IgD-negative memory B cell (primary cell): ENCODE data around the gene CDHR2. TPM values are rescaled to one million over a fixed set of nuclear protein-coding genes. Genes with fewer than 3 reads are reported as not detected.

Experiments used
- H3K27ac Mint-ChIP-seq, 3 donors: one replicate each; pipeline ENCODE4 v1.8.0; 2020 to 2022; ENCODE audit warnings: mild to moderate bottlenecking in 3 of 3, mixed read lengths in 3 of 3, moderate library complexity in 1 of 3
- H3K27me3 Mint-ChIP-seq: one replicate; pipeline ENCODE4 v1.8.0; 2021; ENCODE audit warnings: mixed read lengths
- H3K36me3 Mint-ChIP-seq: one replicate; pipeline ENCODE4 v1.8.0; 2020; ENCODE audit warnings: mild to moderate bottlenecking, mixed read lengths
- H3K4me1 Mint-ChIP-seq, 3 donors: one replicate each; pipeline ENCODE4 v1.8.0; 2020 to 2022; ENCODE audit warnings: mixed read lengths in 3 of 3, mild to moderate bottlenecking in 1 of 3
- H3K4me3 Mint-ChIP-seq, 4 donors: one replicate each; pipeline ENCODE4 v1.8.0; 2020 to 2022; ENCODE audit warnings: mild to moderate bottlenecking in 4 of 4, mixed read lengths in 4 of 4, moderate library complexity in 3 of 4
- H3K9me3 Mint-ChIP-seq, 3 donors: one replicate each; pipeline ENCODE4 v1.8.0; 2020 to 2021; ENCODE audit warnings: mixed read lengths in 3 of 3, mild to moderate bottlenecking in 1 of 3
- polyA plus RNA-seq: library from polyadenylated mRNA; unstranded; fragments of 300-500 nt; fragmentation: Illumina TruSeq; gene quantifications from one replicate; pipeline ENCODE4 v1.2.3, GENCODE V29; 2021

CDHR2 gene
- polyA plus RNA-seq, 1 donor from 2014 or later = not detected

DNA sequence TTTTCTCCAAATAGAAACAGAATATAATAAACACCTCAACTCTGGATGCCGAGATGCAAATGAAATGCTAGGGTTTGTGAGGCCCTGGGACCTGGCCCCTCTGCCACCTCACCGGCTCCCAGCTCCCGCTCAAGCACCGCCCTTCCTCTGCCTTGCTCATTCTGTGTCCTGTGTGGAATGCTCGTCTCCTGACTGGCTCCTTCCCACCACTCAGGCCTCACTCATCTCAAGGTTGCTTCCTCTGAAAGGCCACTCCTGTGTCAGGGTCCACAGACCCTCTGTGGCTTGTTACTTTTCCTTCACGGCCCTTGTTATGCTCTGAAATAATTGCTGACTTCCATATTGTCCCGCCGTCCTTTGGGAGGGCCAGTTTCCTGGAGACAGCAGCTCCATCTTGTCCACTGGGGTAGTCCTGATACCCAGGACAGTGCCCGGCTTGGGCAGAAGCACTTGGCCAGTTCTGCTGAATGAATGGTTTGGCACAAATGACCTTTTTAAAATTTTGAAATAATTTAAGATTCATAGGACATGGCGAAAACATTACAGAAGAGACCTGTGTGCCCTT lies 27.4 kb upstream of the CDHR2 start:
- Mint-ChIP-seq H3K27ac (peak overlapping the region in 1 of 3 donors; percentile 82), H3K36me3 (peaks cover 3% of the 10 kb centered on the region), H3K27me3 (no peaks in the 10 kb centered on the region), H3K9me3 (no peaks in the 10 kb centered on the region), H3K4me3 (no peak overlapping the region), H3K4me1 (peaks cover 16 to 20% (median 20%) of the 10 kb centered on the region in 3 donors)

DNA sequence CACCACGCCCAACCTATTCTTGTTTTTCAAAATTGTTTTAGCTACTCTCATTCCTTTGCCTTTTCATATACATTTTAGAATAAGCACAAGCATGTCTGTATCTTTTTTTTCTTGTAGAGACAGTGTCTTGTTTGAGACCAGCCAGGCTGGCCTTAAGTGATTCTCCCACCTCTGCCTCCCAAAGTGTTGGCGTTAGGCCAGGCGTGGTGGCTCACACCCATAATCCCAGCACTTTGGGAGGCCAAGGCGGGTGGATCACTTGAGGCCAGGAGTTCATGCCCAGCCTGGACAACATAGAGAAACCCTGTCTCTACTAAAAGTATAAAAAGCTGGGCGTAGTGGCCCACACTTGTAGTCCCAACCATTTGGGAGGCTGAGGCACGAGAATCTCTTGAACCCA lies 25.0 kb upstream of the CDHR2 start:
- peaks cover 13 to 23% (median 17%) of the 10 kb centered on the region in 3 donors for H3K4me1 Mint-ChIP-seq
- no peak overlapping the region for H3K4me3 Mint-ChIP-seq
- H3K9me3 Mint-ChIP-seq = no peaks in the 10 kb centered on the region
- no peak overlapping the region for H3K27ac Mint-ChIP-seq
- H3K36me3 Mint-ChIP-seq = peaks cover 3% of the 10 kb centered on the region
- H3K27me3 Mint-ChIP-seq = no peaks in the 10 kb centered on the region

DNA sequence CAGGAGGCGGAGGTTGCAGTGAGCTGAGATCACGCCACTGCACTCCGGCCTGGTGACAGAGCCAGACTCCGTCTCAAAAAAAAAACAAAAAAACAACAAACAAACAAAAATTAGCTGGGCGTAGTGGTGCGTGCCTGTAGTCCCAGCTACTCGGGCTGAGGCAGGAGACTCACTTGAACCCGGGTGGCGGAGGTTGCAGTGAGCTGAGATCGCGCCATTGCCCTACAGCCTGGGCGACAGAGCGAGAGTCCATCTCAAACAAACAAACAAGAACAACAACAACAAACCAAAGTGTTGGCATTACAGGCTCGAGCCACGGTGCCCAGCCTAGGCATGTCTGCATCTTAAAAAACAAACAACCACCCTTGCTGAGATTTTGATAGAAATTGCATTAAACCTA lies 24.2 kb upstream of the CDHR2 start:
- no peaks in the 10 kb centered on the region for H3K9me3 Mint-ChIP-seq
- H3K36me3 Mint-ChIP-seq = peaks cover 3% of the 10 kb centered on the region
- peak overlapping the region in 1 of 3 donors; percentile 49 for H3K27ac Mint-ChIP-seq

DNA sequence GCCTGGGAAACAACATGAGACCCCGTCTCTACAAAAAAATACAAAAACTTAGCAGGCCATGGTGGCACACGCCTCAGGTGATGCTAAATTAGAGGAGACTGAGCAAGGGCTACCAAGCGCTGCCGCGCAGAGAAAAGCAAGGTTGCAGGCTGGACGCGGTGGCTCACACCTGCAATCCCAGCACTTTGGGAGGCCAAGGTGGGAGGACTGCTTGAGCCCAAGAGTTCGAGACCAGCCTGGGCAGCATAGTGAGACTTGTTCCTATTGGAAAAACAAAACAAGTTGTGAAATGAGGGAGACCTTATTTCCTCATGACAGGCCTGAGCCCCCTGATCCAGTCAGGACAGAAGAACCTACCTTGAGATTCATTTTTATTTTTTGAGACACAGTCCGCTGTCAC lies 23.5 kb upstream of the CDHR2 start:
- peak overlapping the region in 1 of 4 donors; percentile 41 for H3K4me3 Mint-ChIP-seq
- H3K36me3 Mint-ChIP-seq = peaks cover 3% of the 10 kb centered on the region
- no peaks in the 10 kb centered on the region for H3K9me3 Mint-ChIP-seq
- peak overlapping the region in 1 of 3 donors; percentile 58 for H3K27ac Mint-ChIP-seq
- H3K27me3 Mint-ChIP-seq = no peaks in the 10 kb centered on the region
- peaks cover 16 to 26% (median 24%) of the 10 kb centered on the region in 3 donors for H3K4me1 Mint-ChIP-seq

More for the DNA sequence above, 24.2 kb upstream of the CDHR2 start:
- peaks cover 16 to 30% (median 24%) of the 10 kb centered on the region in 3 donors for H3K4me1 Mint-ChIP-seq
- no peaks in the 10 kb centered on the region for H3K27me3 Mint-ChIP-seq
- H3K4me3 Mint-ChIP-seq = peak overlapping the region in 1 of 4 donors; percentile 41

DNA sequence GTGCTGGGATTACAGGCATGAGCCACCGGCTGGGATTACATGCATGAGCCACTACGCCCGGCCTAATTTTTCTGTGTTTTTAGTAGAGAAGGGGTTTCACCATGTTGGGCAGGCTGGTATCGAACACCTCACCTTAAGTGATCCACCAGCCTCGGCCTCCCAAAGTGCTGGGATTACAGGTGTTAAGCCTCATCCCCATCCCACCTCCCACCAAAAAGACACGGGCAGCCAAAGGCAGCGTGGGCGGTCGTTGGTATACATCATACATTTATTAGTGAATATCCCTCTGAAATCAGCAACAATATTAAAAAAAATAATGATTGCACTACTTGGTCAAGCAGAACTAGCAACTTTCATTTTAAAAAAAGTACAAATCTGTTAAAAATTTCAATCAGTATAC lies 22.7 kb upstream of the CDHR2 start:
- Mint-ChIP-seq H3K27me3 (no peaks in the 10 kb centered on the region), H3K9me3 (no peaks in the 10 kb centered on the region), H3K4me1 (peaks cover 16 to 27% (median 24%) of the 10 kb centered on the region in 3 donors), H3K27ac (peak overlapping the region in 1 of 3 donors; percentile 58), H3K4me3 (no peak overlapping the region), H3K36me3 (peaks cover 3% of the 10 kb centered on the region)

DNA sequence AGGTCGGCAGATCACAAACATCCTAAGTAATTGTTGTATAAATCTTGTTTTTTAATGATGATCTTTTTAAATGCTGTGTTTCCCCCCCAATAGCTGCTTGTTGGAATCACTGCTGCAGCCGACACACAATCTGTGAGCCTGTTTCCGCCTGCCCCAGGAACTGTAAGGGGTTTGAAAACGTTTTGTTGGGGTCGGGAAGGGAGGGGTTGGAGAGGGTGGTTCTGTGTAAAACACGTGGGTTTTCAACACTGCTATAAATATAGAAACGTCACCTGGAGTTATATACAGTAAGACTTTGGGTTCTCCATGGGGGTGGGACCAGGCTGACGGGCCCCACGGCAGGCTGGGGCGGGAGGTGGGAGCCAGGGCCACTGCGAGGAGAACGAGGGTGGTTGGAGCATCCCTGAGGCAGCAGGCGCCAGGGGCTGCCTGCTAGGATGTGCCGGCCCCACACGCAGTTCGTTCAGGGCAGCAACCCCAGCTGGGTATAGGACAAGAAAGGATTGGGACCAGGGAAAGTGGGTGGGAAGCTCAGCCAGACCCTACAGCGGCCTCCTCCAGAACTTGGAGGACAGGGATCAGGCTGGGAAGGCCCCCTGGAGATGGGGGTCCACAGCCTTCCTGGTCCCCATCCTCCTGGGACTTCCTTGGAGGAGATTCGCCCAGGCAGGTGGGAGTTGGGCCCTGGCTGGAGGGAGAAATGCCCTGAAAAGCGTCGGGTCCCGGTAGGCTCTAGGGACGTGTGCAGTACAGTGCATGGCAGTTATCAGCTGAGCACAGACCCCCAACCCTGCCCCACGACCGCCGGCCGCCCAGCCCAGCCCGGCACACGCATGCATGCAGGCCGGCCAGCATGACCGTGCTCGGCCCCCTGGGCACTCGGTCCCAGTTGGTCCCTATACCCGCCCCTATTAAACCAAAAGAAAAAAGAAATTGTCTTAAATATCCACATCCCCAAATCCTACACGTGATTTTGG lies 21.6 kb upstream of the CDHR2 start:
- H3K27ac Mint-ChIP-seq = peak overlapping the region in 2 of 3 donors; percentile 14 to 87
- H3K4me3 Mint-ChIP-seq = peak overlapping the region in 2 of 4 donors; percentile 5 to 48
- H3K4me1 Mint-ChIP-seq = peaks cover 14 to 24% (median 16%) of the 10 kb centered on the region in 3 donors
- H3K36me3 Mint-ChIP-seq = peaks cover 3% of the 10 kb centered on the region
- H3K9me3 Mint-ChIP-seq = no peaks in the 10 kb centered on the region
- no peaks in the 10 kb centered on the region for H3K27me3 Mint-ChIP-seq

DNA sequence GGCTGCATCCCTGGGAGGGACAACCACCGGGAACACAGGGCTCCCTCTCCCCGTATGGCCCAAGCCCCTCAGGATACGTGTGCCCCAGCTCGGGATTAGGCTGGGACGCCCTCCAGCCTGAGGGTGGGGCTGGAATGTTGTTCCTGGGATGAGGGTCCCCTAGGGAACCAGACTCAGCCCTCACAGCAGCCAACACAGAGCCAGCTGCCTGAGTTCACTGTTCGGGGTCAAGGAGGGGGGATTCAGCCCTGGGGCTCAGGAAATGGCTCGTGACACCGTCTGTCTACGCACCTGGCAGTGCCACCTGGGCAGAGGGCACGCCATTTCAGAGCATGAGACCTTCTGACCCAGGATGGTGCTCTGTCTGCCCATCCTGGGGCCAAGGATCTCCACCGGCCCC lies 20.8 kb upstream of the CDHR2 start:
- H3K4me3 Mint-ChIP-seq = peak overlapping the region in 3 of 4 donors; percentile 48 to 72 (median 70)

DNA sequence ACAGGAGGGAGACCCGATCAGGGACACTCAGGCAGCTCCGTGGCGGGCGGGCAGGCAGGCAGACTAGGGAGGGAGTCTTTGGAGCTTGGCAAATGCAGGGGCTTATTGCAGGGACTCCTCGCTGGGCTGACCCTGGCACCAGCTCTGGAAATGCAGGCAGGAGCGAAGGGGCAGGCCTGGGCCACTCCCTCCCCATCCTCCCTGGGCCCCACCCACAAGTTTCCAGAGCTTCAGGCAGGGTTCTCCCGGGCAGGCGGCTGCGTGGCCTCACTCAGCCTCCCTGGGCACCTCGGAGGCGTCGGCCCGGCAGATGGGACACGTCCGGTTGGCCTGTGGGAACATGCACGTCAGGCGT lies 20.4 kb upstream of the CDHR2 start:
- Mint-ChIP-seq H3K4me3 (peak overlapping the region in 3 of 4 donors; percentile 66 to 72 (median 70)), H3K9me3 (no peaks in the 10 kb centered on the region), H3K36me3 (peaks cover 3% of the 10 kb centered on the region), H3K4me1 (peaks cover 12 to 24% (median 15%) of the 10 kb centered on the region in 3 donors), H3K27me3 (no peaks in the 10 kb centered on the region), H3K27ac (peak overlapping the region in 2 of 3 donors; percentile 87 to 92)

More for the DNA sequence above, 20.8 kb upstream of the CDHR2 start:
- H3K27me3 Mint-ChIP-seq = no peaks in the 10 kb centered on the region
- peaks cover 10 to 20% (median 10%) of the 10 kb centered on the region in 3 donors for H3K4me1 Mint-ChIP-seq
- no peaks in the 10 kb centered on the region for H3K9me3 Mint-ChIP-seq
- H3K27ac Mint-ChIP-seq = peak overlapping the region in 2 of 3 donors; percentile 14 to 87
- peaks cover 3% of the 10 kb centered on the region for H3K36me3 Mint-ChIP-seq

DNA sequence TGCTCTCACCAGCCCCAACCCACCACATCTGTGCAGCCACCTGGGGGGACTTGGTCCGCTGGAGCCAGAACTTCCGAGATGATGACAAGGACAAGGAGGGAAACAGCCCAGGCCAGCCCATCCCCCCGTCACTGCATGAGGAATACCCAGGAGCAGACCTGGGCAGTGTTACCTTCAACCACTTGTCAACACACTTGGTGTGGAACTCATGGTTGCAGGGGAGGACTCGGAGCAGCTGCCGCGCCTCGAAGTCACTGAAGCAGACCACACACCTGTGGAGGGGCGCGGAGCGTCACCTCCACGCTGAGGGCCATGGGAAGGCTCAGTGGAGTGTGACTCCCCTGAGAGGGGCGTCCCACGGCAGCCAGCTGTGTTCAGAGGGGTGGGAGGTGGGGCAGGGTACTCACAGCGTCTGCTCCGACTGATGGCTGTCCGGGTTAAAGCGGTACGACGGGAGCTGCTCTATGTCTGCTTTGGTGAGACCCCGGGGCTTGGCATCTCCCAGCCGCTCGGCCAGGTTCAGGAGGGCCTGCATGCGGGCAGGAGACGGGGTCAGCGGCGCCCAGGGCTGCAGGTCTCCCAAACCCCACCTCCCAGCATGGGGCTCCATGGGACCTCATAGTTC lies 19.9 kb upstream of the CDHR2 start:
- Mint-ChIP-seq H3K27me3 (no peaks in the 10 kb centered on the region), H3K4me1 (peaks cover 14 to 27% (median 20%) of the 10 kb centered on the region in 3 donors), H3K9me3 (no peaks in the 10 kb centered on the region), H3K36me3 (peaks cover 4% of the 10 kb centered on the region), H3K4me3 (peak overlapping the region in 3 of 4 donors; percentile 63 to 79 (median 66)), H3K27ac (peak overlapping the region; percentile 87 to 94 (median 92))

DNA sequence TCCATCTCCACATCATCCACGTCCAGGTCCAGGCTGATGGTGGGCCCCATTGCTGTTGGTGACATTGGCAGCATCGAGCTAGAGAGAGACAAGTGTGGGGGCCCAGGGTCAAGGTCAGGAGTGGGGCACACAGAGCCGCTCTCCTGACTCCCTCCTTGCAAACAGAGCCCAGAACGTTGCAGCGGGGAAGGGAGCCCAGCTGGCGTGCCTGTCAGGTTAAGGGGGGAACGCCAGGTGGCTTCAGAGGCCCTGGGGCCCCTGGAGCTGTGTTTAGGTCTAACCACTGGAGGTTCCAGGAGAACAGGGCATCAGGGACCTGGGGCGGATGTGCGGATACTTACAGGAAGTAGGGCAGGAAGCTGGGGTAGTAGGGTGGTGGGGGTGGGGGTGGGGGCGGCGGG lies 19.4 kb upstream of the CDHR2 start:
- peak overlapping the region; percentile 87 to 94 (median 92) for H3K27ac Mint-ChIP-seq
- no peaks in the 10 kb centered on the region for H3K27me3 Mint-ChIP-seq
- peak overlapping the region; percentile 16 to 79 (median 66) for H3K4me3 Mint-ChIP-seq
- peaks cover 4% of the 10 kb centered on the region for H3K36me3 Mint-ChIP-seq
- H3K9me3 Mint-ChIP-seq = no peaks in the 10 kb centered on the region
- H3K4me1 Mint-ChIP-seq = peaks cover 19 to 32% (median 25%) of the 10 kb centered on the region in 3 donors

DNA sequence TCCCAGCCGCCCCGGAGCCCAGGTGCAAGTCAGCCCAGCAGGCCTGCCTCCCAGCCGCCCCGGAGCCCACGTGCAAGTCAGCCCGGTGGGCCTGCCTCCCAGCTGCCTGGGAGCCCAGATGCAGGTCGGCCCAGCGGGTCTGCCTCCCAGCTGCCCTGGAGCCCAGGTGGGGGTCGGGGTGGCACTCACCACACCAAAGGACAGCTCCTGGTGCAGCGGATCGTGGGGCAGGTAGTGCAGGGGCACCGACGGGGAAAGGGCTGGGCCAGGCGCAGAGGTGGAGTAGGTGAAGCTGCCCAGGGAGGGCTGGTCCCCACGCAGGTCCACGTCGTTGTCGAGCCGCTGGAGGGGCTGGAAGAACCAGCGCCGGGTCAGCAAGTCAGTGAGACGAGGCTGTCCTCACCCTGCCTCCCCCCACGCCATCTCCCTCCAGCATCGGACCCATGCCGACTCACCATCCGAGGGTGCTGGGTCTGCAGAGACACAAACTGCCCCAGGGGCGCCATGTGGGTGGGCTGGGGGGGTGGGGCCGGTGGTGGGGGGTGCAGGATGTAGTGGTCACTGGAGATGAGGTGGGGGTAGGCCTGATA lies 18.7 kb upstream of the CDHR2 start:
- H3K4me3 Mint-ChIP-seq = peak overlapping the region in 1 of 4 donors; percentile 12
- peaks cover 2% of the 10 kb centered on the region for H3K36me3 Mint-ChIP-seq
- H3K27me3 Mint-ChIP-seq = no peaks in the 10 kb centered on the region
- peak overlapping the region in 1 of 3 donors; percentile 92 for H3K27ac Mint-ChIP-seq
- no peaks in the 10 kb centered on the region for H3K9me3 Mint-ChIP-seq
- H3K4me1 Mint-ChIP-seq = peaks cover 24 to 38% (median 31%) of the 10 kb centered on the region in 3 donors

DNA sequence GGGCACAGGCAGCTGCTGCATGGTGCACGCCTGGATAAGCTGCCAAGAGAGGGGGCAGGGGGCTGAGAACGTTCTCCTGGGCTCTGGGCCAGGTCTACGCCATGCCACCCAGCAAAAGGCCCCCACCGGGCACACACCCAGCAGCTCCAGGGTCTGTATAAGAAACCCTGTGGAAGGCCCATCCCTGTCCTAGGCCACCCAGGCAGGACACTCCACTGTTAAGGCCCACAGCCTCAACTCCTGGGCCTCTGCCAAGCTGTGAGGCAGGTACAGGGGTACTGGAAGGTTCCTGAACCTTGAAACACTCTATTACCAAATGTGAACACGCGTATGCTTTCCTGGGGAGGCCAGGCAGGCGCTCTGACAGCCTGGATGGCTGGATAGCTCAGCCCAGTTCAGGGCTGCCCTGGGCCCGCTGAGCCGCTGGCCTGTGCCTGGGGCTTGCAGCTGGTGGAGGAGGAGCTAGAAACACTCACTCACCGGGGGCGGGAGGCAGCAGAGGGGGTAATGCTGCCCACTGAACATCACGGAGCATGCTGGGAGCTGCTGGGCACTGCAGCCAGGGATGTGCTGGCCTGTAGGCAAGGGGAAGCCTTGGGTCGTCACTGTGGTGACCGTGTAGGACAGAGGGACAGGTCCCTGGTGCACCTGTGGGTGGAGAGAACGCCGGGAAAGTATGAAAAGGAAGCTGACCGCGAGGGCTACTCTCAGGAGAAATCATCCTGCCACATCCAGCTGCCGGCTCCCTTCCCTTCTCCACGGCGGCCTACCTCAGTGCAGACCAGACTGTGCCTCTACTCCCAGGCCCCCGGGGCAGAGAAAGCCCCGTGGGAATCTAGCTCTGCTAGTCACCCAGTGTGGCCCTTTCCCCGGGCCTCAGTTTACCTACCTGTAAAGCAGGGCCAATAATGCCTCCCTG lies 17.9 kb upstream of the CDHR2 start:
- H3K9me3 Mint-ChIP-seq = no peaks in the 10 kb centered on the region
- H3K27me3 Mint-ChIP-seq = no peaks in the 10 kb centered on the region
- peaks cover 2% of the 10 kb centered on the region for H3K36me3 Mint-ChIP-seq
- peaks cover 24 to 38% (median 31%) of the 10 kb centered on the region in 3 donors for H3K4me1 Mint-ChIP-seq
- peak overlapping the region in 1 of 4 donors; percentile 74 for H3K4me3 Mint-ChIP-seq
- H3K27ac Mint-ChIP-seq = peak overlapping the region in 2 of 3 donors; percentile 70 to 92

DNA sequence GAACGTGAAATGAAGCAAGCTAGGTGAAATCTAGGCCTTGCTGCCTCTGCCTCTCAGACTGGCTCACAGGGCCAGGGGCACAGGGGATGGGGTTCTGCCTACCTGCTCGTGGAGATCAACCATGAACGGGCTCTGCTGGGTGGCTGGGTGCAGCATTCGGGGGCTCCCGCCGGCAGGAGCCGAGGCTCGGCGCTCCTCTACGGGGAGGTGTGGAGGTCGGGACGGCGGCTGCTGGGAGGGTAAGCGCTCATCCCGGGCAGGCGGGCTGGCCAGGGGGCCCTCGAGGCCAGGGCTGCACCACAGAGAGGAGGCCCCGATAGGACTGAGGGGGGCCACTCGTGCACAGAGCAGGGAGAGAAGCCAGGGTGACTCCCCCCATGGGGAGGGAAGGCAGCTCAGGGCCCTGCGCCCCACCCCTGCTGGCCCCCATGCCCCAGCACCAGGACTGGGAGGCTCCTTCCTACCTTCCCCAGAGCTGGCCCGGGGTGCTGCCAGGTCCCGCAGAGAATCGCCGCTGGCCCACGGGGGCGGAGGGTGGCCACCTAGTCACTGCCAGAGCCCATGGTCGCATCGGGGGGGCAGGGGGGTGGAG lies 17.1 kb upstream of the CDHR2 start:
- Mint-ChIP-seq H3K9me3 (no peaks in the 10 kb centered on the region), H3K27ac (peak overlapping the region in 1 of 3 donors; percentile 92), H3K4me1 (peaks cover 24 to 38% (median 31%) of the 10 kb centered on the region in 3 donors), H3K27me3 (no peaks in the 10 kb centered on the region), H3K4me3 (peak overlapping the region in 1 of 4 donors; percentile 74), H3K36me3 (peaks cover 2% of the 10 kb centered on the region)
